KMS-11 (cell line): ENCODE results near the gene GRIN2C.

Experiments used
- H2AFZ ChIP-seq: fragments of 200-600 bp; sonication (generic); 2 replicates; pipeline ENCODE4 v1.6.1; 2016; ENCODE audit warnings: antibody characterized with exemption, mixed run types, low read depth
- H3K27ac ChIP-seq: fragments of 200-600 bp; sonication (generic); 2 replicates; pipeline ENCODE4 v1.6.1; 2016; ENCODE audit warnings: mild to moderate bottlenecking, mixed run types
- H3K27me3 ChIP-seq: fragments of 200-600 bp; sonication (generic); 2 replicates; pipeline ENCODE4 v1.6.1; 2017; ENCODE audit warnings: mild to moderate bottlenecking, low read depth, mixed run types, moderate library complexity; ENCODE audit not compliant: insufficient read depth
- H3K36me3 ChIP-seq: fragments of 200-600 bp; sonication (generic); 2 replicates; pipeline ENCODE4 v1.6.1; 2017; ENCODE audit warnings: mild to moderate bottlenecking, mixed run types; ENCODE audit not compliant: insufficient read depth
- H3K4me1 ChIP-seq: fragments of 200-600 bp; sonication (generic); 2 replicates; pipeline ENCODE4 v1.6.1; 2016; ENCODE audit warnings: mild to moderate bottlenecking, low read depth, mixed run types; ENCODE audit not compliant: poor library complexity, severe bottlenecking
- H3K4me2 ChIP-seq: fragments of 200-600 bp; sonication (generic); 2 replicates; pipeline ENCODE4 v1.7.0; 2016; ENCODE audit warnings: mild to moderate bottlenecking, mixed run types
- H3K4me3 ChIP-seq: fragments of 200-600 bp; sonication (generic); IDR thresholded peaks from 2 replicates; pipeline ENCODE4 v1.6.1; 2017; ENCODE audit warnings: low read depth, low read length, mixed read lengths; ENCODE audit not compliant: insufficient read depth
- H3K79me2 ChIP-seq: fragments of 200-600 bp; sonication (generic); 2 replicates; pipeline ENCODE4 v1.6.1; 2016; ENCODE audit warnings: low read depth, mixed run types; ENCODE audit not compliant: insufficient read depth
- H3K9ac ChIP-seq: fragments of 200-600 bp; sonication (generic); 2 replicates; pipeline ENCODE4 v1.6.1; 2016; ENCODE audit warnings: mild to moderate bottlenecking, mixed run types
- H4K20me1 ChIP-seq: fragments of 200-600 bp; sonication (generic); 2 replicates; pipeline ENCODE4 v1.6.1; 2016; ENCODE audit warnings: mild to moderate bottlenecking, mixed run types; ENCODE audit not compliant: insufficient read depth
- TF ChIP-seq, protein P1 (sequence below): fragments of 200-600 bp; sonication (generic); conservative IDR thresholded peaks from 2 replicates; pipeline ENCODE4 v1.6.1; 2017; ENCODE audit warnings: low read depth, mild to moderate bottlenecking, antibody characterized with exemption, low read length, moderate library complexity, mixed read lengths

Gene GRIN2C

GRCh38 chr17:74890554-74890953 is 30.9 kb upstream of the GRIN2C start:
- H3K27me3 ChIP-seq, result peaks cover 85% of the 10 kb centered on the region
- no peak overlapping the region for H2AFZ ChIP-seq
- no peaks in the 10 kb centered on the region for H3K79me2 ChIP-seq
- H3K4me3 ChIP-seq, result no peak overlapping the region
- TF ChIP-seq, protein P1, sequence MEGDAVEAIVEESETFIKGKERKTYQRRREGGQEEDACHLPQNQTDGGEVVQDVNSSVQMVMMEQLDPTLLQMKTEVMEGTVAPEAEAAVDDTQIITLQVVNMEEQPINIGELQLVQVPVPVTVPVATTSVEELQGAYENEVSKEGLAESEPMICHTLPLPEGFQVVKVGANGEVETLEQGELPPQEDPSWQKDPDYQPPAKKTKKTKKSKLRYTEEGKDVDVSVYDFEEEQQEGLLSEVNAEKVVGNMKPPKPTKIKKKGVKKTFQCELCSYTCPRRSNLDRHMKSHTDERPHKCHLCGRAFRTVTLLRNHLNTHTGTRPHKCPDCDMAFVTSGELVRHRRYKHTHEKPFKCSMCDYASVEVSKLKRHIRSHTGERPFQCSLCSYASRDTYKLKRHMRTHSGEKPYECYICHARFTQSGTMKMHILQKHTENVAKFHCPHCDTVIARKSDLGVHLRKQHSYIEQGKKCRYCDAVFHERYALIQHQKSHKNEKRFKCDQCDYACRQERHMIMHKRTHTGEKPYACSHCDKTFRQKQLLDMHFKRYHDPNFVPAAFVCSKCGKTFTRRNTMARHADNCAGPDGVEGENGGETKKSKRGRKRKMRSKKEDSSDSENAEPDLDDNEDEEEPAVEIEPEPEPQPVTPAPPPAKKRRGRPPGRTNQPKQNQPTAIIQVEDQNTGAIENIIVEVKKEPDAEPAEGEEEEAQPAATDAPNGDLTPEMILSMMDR, result no peak
- no peak overlapping the region for H3K4me2 ChIP-seq
- H3K4me1 ChIP-seq, result no peaks in the 10 kb centered on the region
- H4K20me1 ChIP-seq, result no peaks in the 10 kb centered on the region
- H3K9ac ChIP-seq, result no peak overlapping the region
- H3K36me3 ChIP-seq, result no peaks in the 10 kb centered on the region
- H3K27ac ChIP-seq, result no peak overlapping the region

GRCh38 chr17:74888469-74888868 is 28.8 kb upstream of the GRIN2C start:
- no peaks in the 10 kb centered on the region for H3K36me3 ChIP-seq
- no peak overlapping the region for H3K27ac ChIP-seq
- H3K79me2 ChIP-seq, result no peaks in the 10 kb centered on the region

GRCh38 chr17:74883241-74883745 is 23.6 kb upstream of the GRIN2C start:
- no peaks in the 10 kb centered on the region for H3K79me2 ChIP-seq
- no peak overlapping the region for H3K4me2 ChIP-seq
- no peak overlapping the region for H3K4me3 ChIP-seq
- peaks cover 83% of the 10 kb centered on the region for H3K27me3 ChIP-seq
- no peaks in the 10 kb centered on the region for H3K4me1 ChIP-seq
- H3K9ac ChIP-seq, result no peak overlapping the region
- H2AFZ ChIP-seq, result no peak overlapping the region
- no peaks in the 10 kb centered on the region for H3K36me3 ChIP-seq
- H3K27ac ChIP-seq, result no peak overlapping the region
- H4K20me1 ChIP-seq, result no peaks in the 10 kb centered on the region
- TF ChIP-seq, protein P1, result no peak

More at GRCh38 chr17:74888469-74888868, 28.8 kb upstream of the GRIN2C start:
- Histone ChIP-seq H2AFZ (no peak overlapping the region), H3K27me3 (peaks cover 85% of the 10 kb centered on the region), H3K9ac (no peak overlapping the region), H3K4me2 (no peak overlapping the region), H4K20me1 (no peaks in the 10 kb centered on the region), H3K4me3 (no peak overlapping the region), H3K4me1 (no peaks in the 10 kb centered on the region)
- TF ChIP-seq, protein P1, result no peak

GRCh38 chr17:74882517-74883240 is 23.0 kb upstream of the GRIN2C start:
- Histone ChIP-seq H3K4me1 (no peaks in the 10 kb centered on the region), H2AFZ (no peak overlapping the region), H3K36me3 (no peaks in the 10 kb centered on the region), H3K9ac (no peak overlapping the region), H3K4me3 (no peak overlapping the region), H3K27me3 (peaks cover 78% of the 10 kb centered on the region), H4K20me1 (no peaks in the 10 kb centered on the region), H3K4me2 (no peak overlapping the region), H3K79me2 (no peaks in the 10 kb centered on the region), H3K27ac (no peak overlapping the region)
- TF ChIP-seq, protein P1, result no peak
